GM21447 (cell line): ENCODE measurements around the gene FGFR1OP2.
"Not testable (repeated sequence)": the region's sequence is repeated elsewhere in the genome, so short reads cannot be mapped to it uniquely, and the experiment has no call there.

ENCODE experiments used
- ATAC-seq: cut with Tn5 transposase; IDR thresholded peaks from one replicate; pipeline ENCODE4 v1.9.1; 2021; ENCODE audit not compliant: unreplicated experiment

Gene FGFR1OP2

DNA sequence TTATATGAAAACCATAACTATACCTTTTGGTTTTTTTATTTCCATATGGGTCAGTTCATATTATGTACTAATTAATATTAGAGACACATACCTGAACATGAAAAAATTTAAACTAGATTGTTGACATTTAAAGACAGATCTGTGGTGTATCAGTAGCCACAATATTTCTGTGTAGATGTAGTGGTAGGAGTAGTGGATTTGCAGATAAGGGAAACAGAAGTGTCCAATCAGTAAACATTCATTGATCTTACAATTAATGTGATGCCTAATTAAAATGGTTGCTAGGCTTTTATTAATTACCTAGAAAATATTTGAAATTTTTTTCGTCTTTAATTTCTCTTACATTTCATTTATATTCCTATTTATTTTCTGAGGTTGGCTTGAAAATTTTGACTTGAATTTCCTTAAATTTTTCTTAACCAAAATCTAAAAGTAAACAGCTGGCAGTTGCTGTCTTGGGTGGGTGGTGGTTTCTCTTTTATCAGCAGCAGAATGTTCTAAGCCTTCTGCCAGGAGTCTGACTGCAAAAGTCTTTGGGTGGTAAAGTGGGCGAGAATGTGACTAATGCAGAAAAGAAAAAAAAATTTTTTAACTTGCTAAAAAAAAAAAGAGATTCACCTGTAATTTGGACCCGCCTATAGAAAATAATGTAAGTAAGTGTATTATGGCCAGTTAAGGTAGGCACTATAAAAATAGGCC lies 2.4 kb downstream of the FGFR1OP2 start:
- ATAC-seq = no peak

DNA sequence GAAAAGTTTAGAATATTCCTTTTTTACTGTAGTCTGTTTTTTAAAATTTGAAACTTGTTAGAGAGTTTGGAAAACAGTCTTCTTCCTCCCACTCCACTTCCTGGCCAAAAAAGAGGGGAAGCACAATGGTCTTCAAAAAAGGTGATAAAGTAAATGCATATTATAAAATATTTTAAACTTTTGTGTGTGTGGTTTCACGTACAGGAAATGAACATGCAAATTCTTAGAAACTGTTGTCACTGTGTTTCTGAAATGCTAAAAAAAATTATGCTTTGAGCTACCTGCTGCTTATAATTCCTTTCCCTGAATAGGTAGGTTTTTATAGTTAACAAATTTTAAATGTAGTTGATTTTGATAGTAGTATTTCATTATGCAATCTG lies 2.9 kb downstream of the FGFR1OP2 start:
- ATAC-seq = no peak

DNA sequence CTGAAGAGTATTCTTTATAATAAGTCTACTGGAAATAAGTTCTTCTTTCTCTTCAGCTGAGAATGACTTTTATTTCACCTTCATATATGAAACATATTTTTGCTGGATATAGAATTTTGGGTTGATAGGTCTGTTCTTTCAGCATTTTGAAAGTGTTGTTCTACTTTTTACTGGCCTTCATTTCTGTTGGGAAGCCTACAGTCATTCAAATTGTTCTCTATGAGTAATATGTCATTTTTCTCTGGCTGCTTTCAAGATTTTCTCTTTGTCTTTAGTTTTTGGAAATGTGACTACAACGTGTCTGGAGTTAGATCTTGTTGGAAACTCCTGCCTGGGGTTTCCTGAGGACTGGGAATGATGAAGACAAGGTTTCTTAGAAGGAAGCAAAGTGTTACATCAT lies 10.0 kb downstream of the FGFR1OP2 start:
- no peak for ATAC-seq

DNA sequence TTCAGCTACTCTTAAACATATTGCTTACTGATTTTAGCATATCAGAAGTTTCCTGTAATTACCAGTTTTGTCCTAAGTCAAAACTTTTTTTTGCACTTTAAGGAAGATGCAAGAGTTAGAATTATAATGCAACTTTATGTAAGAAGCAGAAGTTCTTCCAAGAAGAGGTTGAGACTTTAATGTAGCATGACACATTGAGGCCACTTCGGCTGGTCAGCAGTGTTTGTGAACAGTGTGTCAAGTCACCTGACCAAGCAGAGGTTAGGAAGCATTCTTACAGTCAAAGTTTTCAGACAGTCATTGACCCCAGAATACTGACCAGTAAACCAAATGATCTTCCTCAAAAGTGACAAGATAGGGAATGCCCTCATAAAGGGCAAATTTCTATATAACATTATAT lies 15.2 kb downstream of the FGFR1OP2 start:
- no peak for ATAC-seq

DNA sequence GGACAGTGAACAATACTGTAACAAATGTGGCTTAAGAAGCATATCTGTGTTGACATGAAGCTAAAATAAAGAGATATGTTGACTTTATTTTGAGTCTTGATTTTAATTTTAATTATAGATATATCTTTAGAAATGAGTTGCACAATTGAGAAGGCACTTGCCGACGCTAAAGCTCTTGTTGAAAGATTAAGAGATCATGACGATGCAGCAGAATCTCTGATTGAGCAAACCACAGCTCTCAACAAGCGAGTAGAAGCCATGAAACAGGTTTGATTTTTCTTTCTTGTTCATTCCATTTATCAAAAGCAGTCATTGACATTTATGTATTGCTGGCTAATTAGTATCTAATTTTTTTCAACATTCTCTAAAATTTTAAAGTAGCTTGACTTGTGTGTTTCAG lies 15.8 kb downstream of the FGFR1OP2 start:
- ATAC-seq = no peak

DNA sequence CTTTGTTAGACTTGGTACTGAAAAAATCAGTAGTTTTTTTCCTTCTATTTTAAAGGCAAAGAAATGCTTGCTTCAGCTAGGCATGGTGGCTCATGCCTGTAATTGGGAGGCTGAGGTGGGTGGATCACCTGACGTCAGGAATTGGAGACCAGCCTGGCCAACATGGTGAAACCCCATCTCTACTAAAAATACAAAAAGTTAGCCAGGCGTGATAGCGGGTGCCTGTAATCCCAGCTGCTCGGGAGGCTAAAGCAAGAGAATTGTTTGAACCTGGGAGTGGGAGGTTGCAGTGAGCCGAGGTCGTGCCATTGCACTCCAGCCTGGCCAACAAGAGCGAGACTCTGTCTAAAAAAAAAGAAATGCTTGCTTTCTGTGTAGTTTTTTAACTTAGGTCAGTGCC lies 23.1 kb downstream of the FGFR1OP2 start:
- ATAC-seq = not testable (repeated sequence)

DNA sequence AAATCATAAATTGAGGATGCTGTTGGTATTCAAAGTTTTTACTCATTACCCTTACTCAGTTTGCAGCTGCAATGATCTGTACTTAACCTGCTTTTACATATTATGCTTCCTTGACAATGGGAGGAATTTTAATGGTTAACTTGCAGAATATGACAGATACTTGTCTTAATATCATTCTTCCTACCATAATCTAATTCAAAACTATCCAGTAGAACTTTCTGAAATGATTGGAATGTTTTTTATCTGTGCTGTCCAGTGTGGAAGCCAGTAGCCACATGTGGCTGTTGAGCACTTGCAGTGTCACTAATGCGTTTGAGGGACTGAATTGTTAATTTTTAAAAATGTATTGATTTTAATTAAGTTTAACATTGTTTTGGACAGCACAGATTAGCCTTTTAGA lies 23.5 kb downstream of the FGFR1OP2 start:
- ATAC-seq = no peak

DNA sequence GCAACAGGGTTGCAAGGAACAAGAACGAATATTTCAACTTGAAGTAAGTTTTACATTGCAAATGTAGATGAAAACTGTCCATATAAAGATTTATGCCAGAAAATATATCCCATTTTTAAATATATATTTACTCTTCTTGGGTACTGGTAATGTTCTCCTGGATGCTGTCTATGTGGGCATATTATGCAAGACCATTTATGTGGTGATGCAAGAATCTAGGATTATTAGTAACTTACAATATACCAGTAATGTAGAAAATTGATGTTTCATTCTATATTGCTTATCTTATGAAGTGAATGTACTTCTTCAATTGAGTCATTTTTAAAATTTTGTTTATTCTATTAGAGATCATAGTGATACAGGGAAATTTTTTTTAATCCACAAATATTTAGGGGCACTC lies 25.1 kb downstream of the FGFR1OP2 start:
- no peak for ATAC-seq

DNA sequence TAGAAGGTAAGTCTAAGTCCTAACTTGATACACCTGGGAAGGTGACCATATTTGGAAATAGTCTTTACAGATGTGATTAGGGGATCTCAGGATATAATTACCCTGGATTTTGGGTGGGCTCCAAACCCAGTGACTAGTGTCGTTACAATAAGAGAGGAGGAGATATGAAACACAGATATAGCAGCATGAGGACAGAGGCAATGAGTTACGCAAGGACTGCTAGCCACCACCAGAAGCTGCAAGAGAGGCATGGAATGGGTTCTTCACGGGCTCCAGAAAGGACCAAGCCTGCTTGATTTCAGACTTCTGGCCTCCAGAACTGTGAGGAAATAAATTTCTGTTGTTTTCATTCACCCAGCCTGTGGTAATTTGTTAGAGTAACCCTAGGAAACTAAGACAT lies 28.6 kb downstream of the FGFR1OP2 start:
- no peak for ATAC-seq

DNA sequence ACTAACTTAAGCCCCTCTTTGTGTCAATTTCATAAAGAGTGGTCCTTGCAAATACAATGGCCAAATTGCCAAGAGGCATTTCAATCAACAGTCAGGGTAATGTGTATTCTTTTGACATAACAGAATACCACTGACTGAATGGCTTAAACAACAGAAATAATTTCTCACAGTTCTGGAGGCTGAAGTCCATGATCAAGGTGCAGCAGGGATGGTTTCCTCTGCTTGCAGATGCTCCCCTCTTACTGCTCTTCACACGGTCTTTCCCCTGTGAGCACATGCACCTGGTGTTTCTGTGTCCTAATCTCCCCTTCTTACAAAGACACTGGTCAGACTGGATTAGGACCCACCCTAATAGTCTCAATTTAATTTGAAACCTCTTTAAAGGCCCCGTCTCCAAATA lies 31.9 kb downstream of the FGFR1OP2 start:
- no peak for ATAC-seq

DNA sequence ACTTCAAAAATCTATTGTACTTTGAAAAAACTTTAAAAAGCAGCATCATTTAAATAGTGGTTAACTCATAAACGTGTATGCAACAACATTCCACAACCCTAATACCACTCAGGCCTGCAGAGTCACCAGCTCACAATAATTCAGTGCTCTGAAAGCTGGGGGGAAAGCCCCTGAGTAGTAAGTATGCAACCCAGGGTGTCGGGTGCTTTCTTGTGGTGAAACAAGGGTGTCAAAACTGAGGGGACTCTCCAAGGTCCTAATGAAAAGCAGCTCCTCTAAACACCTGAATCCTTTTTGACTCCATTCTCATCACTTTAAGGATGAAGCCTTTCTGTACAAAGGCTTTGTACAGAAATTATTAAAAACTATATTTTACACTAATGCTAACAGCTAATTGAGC lies 33.7 kb downstream of the FGFR1OP2 start:
- peak; percentile 98 for ATAC-seq

DNA sequence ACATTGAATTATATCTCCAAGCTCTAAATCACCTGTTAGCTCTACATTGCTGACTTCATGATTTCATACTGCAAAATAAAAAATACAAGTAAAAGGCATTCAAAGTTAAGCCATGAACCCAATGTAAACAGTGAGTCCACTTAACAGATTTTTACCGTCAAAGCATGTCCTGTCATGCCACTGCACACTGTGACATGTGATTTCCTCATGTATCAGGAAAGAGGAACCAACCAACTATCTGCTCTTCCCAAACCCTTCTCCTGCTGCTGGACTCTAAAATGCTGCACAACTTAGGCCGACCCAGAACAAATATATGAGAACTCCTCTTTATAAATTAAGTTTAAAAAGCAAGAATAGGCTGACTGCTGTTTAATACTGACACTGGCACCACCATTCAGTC lies 38.4 kb downstream of the FGFR1OP2 start:
- ATAC-seq = no peak

DNA sequence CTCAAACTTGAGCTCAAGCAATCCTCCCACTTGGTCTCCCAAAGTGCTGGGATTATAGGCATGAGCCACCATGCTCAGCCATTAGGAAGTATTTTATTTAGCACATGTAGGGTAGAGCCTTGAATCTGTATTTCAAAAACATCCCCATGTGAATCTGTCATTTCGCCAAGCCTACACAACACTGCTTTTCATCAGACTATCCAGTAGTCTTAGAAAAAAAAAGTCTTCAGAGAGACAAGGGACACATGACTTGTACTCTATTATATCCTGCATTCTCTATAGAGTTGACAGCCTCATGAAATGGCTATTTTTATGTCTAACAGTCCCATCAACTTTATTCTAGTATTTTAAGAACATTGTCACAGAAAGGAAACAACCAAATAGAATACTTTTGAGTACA lies 40.5 kb downstream of the FGFR1OP2 start:
- ATAC-seq = no peak

DNA sequence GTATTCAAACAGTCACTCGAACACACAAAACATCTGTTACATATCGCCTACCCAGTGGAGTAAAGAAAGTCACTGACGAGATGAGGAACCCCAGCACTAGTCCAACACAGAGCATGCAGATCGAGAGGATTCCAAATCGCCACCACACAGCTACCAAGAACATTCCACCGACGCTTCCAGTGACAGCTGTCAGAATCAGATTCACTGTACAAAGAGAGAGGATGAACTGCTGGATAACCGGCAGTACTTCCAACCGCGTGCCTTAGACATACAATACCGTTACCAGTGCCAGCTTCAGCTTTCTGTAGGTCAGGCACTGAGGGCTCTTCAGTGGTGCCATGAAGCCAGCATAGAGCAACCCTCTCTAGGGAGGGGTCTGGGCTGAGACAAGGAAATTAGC lies 41.5 kb downstream of the FGFR1OP2 start:
- no peak for ATAC-seq

DNA sequence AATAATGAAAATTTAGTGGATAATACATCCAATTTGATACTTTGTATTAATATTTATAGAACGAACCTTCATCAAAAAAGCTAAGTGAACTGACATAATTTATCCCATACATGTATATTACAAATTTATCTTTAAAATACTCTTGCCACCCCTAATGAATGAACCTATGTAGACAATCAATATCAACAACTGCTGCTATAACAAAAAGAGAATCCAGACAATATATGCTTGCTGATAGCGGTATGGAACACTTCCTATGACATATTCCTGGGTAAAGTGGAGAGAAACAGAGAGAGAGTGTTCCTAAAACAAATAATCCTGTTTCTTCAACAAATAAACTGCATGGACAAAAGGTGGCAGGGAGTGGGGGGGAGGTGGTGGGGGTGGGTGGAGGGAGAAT lies 44.6 kb downstream of the FGFR1OP2 start:
- ATAC-seq = no peak

DNA sequence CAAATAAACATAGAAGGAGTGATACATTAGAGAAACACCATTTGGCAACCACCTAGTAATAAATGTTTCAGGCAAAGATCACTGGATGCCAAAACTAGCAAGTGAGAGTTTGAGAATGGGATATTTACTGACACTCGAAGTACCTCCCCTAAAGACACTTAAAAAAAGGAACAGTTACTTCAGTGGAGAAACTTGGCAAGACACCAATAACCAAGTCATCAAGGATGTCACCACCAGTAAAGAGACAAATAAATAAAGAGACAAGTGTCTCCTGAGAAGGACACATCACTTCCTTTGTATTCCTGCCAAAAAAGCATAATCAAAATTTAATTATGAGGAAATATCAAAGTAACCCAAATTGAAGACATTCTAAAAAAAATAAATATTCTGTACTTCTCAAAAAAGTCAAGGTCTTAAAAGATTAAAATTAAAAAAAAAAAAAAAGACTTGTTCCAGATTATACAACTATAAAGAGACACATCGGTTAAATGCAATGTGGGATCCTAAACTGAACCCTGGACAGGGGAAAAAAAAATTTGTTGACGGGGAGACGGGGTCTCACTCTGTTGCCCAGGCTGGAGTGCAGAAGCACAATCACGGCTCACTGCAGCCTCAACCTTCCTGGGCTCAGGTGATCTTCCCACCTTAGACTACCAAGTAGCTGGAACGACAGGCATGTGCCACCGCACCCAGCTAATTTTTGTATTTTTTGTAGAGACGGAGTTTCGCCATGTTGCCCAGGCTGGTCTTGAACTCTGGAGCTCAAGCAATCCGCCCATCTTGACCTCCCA lies 49.6 kb downstream of the FGFR1OP2 start:
- no peak for ATAC-seq

DNA sequence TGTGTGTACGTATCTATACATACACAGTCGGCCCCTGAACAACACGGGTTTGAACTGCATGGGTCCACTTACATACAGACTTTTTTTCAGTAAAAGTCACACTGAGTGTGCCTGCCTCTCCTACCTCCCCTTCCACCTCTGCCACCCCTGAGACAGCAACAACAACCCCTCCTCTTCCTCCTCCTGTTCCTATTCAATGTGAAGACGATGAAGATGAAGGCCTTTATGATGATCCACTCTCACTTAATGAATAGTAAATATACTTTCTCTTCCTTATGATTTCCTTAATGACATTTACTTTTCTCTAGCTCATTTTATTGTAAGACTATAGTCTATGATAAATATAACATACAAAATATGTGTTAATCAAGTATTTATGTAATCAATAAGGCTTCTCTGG lies 50.4 kb downstream of the FGFR1OP2 start:
- ATAC-seq = no peak

DNA sequence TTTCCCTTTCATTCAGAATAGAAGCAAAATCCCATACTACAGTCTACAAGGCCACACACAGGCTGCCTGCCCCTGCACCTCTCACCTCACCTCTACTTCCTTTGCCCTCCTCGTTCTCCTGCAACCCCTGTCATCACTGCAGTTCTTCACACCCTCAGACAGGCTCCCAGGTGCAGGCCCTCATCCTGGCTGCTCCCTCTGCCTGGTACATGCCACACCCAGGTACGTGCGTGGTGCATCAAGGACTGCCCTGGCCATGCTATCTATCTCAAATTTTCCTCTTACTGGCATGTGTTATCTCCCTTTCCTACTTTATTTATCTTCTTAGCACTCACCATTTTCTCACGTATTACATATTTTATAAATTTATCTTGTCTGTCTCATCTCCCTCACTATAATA lies 51.6 kb downstream of the FGFR1OP2 start:
- no peak for ATAC-seq

DNA sequence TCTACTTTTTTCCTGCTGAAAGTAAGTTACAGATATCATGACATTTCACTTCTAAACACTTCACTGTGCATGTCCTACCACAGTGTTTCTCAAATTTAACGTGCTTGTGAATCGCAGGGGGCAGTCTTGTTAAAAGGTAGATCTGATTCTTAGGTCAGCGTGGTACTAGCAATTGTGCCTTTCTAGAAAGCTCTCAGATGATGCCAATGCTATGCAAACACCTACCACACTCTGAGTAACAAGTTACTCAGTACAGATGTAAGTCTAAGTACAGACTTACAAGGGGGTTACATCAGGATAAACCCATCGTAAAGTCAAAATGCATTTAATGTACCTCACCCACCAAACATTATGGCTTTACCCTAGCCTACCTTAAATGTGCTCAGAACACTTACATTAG lies 53.6 kb downstream of the FGFR1OP2 start:
- no peak for ATAC-seq

DNA sequence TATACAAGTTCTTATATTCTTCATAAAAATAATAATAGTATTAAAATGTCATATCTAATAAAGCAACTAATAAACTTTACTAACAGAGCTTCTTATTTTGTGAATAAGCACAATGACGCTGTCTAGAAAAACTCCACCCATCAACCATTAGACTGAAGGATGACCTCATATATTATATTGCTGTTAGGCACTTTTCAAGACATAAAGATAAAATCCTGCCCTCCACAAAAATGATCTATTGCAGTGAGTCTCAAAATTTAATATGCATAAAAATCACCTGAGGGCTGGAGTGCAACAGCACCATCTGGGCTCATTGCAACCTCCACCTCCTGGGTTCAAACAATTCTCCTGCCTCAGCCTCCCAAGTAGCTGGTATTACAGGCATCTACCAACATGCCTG lies 55.8 kb downstream of the FGFR1OP2 start:
- ATAC-seq = no peak

DNA sequence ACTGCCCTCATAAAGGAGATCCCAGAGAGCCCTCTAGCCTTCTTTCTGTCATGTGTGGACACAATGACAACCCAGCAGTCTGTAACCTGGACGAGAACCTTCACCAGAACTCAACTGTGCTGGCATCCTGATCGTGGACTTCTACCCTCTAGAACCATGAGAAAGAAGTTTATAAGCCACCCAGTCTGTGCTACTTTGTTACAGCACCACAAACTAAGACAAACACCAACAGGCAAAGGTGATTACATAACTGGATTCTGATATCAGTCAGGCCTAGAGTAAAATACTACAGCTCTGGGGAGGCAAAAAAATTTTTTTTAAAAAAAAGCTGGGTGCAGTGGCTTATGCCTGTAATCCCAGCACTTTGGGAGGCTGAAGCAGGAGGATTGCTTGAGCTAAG lies 57.4 kb downstream of the FGFR1OP2 start:
- ATAC-seq = no peak

DNA sequence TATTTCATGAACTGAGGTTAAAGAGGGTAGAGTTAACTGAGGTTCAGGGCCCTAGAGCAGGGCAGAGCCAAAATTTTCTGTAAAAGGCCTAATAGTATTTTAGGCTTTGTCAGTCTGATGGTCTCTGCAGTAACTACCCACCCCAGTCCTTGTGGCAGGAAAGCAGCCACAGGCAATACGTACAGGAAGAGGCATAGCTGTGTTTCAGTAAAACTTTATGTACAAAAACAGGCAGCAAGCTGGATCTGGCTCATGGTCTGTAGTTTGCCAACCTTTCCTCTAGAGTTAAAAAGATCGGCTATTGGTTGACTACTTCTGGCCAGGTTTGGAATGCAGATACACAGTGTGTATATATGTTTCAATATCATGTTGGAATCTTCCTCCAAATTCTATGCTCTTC lies 58.7 kb downstream of the FGFR1OP2 start:
- ATAC-seq = no peak

DNA sequence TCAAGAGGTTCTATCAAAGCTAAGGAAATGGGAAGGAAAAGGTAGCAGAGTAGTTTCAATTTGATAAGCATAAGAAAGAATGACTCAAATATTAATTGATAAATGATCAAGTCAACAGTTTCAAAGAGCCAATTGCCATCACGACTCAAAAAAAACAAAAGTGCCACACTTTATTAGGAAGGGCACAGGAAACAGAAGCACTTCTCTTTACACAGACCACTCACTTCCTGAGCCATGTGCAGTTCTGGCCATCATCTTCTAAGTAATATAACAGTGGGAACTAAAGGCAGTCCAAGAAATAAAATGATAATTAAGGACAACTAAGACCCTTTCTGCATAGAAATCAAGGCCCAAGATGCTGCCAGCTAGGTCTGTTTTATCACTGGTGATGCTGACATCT lies 62.7 kb downstream of the FGFR1OP2 start:
- no peak for ATAC-seq
